Measurements from ENCODE around the gene DNAJC7.

GRCh38 chr17:42050393-42051012, 33.3 kb upstream of the DNAJC7 start, which contains the start of gene C17orf113:
- TF ChIP-seq CTCF (IDR thresholded peaks at IDR 0.05) (no peak), POLR2A (IDR thresholded peaks at IDR 0.05) (no peak)

Data from lower leg skin (tissue), 3 donors.